A549 (cell line): ENCODE data around the gene GNG12.

Experiments
- CBX8 ChIP-seq: fragments of 200-600 bp; sonication (generic); IDR thresholded peaks from 2 replicates; pipeline ENCODE4 v1.6.1; 2016
- CHD2 ChIP-seq: fragments of 150-350 bp; IDR thresholded peaks from 2 replicates; pipeline ENCODE4 v1.6.1; 2014; ENCODE audit warnings: low read length; ENCODE audit not compliant: partially characterized antibody
- CTCF ChIP-seq: fragments of >200 bp; sonication (Bioruptor Twin); formaldehyde crosslinking; IDR thresholded peaks from 3 replicates; pipeline ENCODE4 v1.5.1; 2016
- EP300 ChIP-seq, 2 experiments: fragments of >200 bp; sonication (Bioruptor Twin); formaldehyde crosslinking; IDR thresholded peaks; 2 replicates in 1 of 2; 3 replicates in 1 of 2; pipeline ENCODE4 v1.6.1; 2016 to 2017
- KDM1A ChIP-seq: fragments of 200-600 bp; sonication (generic); IDR thresholded peaks from 2 replicates; pipeline ENCODE4 v1.6.1; 2016; ENCODE audit warnings: low read depth, mild to moderate bottlenecking
- POLR2A ChIP-seq: IDR thresholded peaks from 2 replicates; pipeline ENCODE4 v1.6.1; 2012; ENCODE audit warnings: mild to moderate bottlenecking, low read length
- ZNF302 ChIP-seq: fragments of 250-450 bp; sonication (Bioruptor Pico); IDR thresholded peaks from 2 replicates; pipeline ENCODE4 v1.9.0; 2021; ENCODE audit warnings: inconsistent platforms, mild to moderate bottlenecking, moderate library complexity

DNA sequence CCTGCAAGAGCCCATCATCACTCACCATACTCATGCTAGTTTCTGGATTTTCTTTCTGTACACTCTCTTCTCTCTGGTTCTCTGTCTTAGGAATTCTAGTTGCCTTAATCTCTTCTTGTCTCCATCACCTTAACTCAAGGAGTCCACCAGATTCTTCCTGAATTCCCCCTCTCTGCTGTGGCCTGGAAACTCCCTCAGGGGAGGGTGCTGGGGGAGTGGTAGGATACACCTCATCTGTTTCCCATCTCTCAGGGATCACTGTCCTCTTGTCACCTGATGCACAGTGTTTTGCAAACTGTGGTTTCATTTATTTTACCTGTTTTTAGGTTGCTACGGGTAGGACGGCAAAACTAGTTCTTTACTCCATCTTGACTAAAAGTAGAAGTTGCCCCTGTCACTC lies 6.6 kb upstream of the GNG12 start:
- TF ChIP-seq POLR2A (no peak), KDM1A (no peak), CTCF (no peak), CHD2 (no peak), EP300 (IDR thresholded peaks at IDR 0.05) (no peak), ZNF302 (CRISPR knock-in tag) (no peak), CBX8 (no peak)
